Measurements from ENCODE around the gene MSL1. TPM values are rescaled to one million over a fixed set of nuclear protein-coding genes. Genes with fewer than 3 reads are reported as not detected.

MSL1 gene
- total RNA-seq, 2 donors from 2014 or later = 95.4 to 108 TPM

- Mint-ChIP-seq H3K4me3 (no peak overlapping the region), H3K4me1 (peaks cover 13% of the 10 kb centered on the region), H3K27ac (no peak overlapping the region), H3K36me3 (ENCODE audit: low read depth) (peaks cover 68% of the 10 kb centered on the region), H3K27me3 (ENCODE audit: insufficient read depth) (no peaks in the 10 kb centered on the region), H3K9me3 (no peaks in the 10 kb centered on the region)
- no peak for TF ChIP-seq CTCF (conservative IDR thresholded peaks at IDR 0.05)
- no peak overlapping the region for H3K4me3 ChIP-seq (ENCODE audit: low read length)
- H3K9me3 ChIP-seq (ENCODE audit: control insufficient read depth, low read length) = no peaks in the 10 kb centered on the region
- peaks cover 65% of the 10 kb centered on the region for H3K36me3 ChIP-seq (ENCODE audit: control insufficient read depth, insufficient read depth, low read length)
- H3K9ac ChIP-seq (ENCODE audit: extremely low read depth, low read length, poor library complexity, severe bottlenecking) = no peak overlapping the region
- no peak overlapping the region for H3K27ac ChIP-seq (ENCODE audit: low read depth, low read length)
- no peaks in the 10 kb centered on the region for H3K27me3 ChIP-seq (ENCODE audit: control insufficient read depth, insufficient read depth, low read length, poor library complexity, severe bottlenecking)
- peaks cover 6% of the 10 kb centered on the region for H3K4me1 ChIP-seq (ENCODE audit: control insufficient read depth, insufficient read depth, low read length)
- 96 to 99% methylated on average over 2 to 3 of the region's 3 CpGs for WGBS, 2 experiments (ENCODE audit: insufficient coverage in 1 of 2, insufficient read length in 1 of 2)
- DNase-seq = no peak
Observed at GRCh38 chr17:40145476-40145875, 23.7 kb downstream of the MSL1 start.

- Histone ChIP-seq H3K27ac (ENCODE audit: low read depth, low read length) (no peak overlapping the region), H3K4me1 (ENCODE audit: control insufficient read depth, insufficient read depth, low read length) (no peaks in the 10 kb centered on the region), H3K9me3 (ENCODE audit: control insufficient read depth, low read length) (no peaks in the 10 kb centered on the region), H3K4me3 (ENCODE audit: low read length) (no peak overlapping the region), H3K9ac (ENCODE audit: extremely low read depth, low read length, poor library complexity, severe bottlenecking) (no peak overlapping the region), H3K27me3 (ENCODE audit: control insufficient read depth, insufficient read depth, low read length, poor library complexity, severe bottlenecking) (no peaks in the 10 kb centered on the region), H3K36me3 (ENCODE audit: control insufficient read depth, insufficient read depth, low read length) (peaks cover 71% of the 10 kb centered on the region)
- Mint-ChIP-seq H3K9me3 (no peaks in the 10 kb centered on the region), H3K36me3 (ENCODE audit: low read depth) (peaks cover 65% of the 10 kb centered on the region), H3K27ac (peak overlapping the region; percentile 5), H3K27me3 (ENCODE audit: insufficient read depth) (no peaks in the 10 kb centered on the region), H3K4me3 (no peak overlapping the region), H3K4me1 (no peaks in the 10 kb centered on the region)
- TF ChIP-seq CTCF (conservative IDR thresholded peaks at IDR 0.05) = no peak
- WGBS, 2 experiments (ENCODE audit: insufficient coverage in 1 of 2, insufficient read length in 1 of 2) = 93 to 100% methylated on average over 3 of the region's 3 CpGs
- no peak for DNase-seq
Observed at GRCh38 chr17:40148527-40148926, 26.8 kb downstream of the MSL1 start.

GRCh38 chr17:40150276-40150675 lies 28.5 kb downstream of the MSL1 start:
- no peak overlapping the region for H3K9ac ChIP-seq (ENCODE audit: extremely low read depth, low read length, poor library complexity, severe bottlenecking)
- WGBS, 2 experiments (ENCODE audit: insufficient coverage in 1 of 2, insufficient read length in 1 of 2) = 82 to 92% methylated on average over 2 to 4 of the region's 4 CpGs
- H3K27ac ChIP-seq (ENCODE audit: low read depth, low read length) = no peak overlapping the region
- H3K27me3 ChIP-seq (ENCODE audit: control insufficient read depth, insufficient read depth, low read length, poor library complexity, severe bottlenecking) = no peaks in the 10 kb centered on the region
- Mint-ChIP-seq H3K27ac (no peak overlapping the region), H3K9me3 (no peaks in the 10 kb centered on the region), H3K4me1 (no peaks in the 10 kb centered on the region), H3K4me3 (no peak overlapping the region), H3K27me3 (ENCODE audit: insufficient read depth) (no peaks in the 10 kb centered on the region), H3K36me3 (ENCODE audit: low read depth) (peaks cover 73% of the 10 kb centered on the region)
- no peaks in the 10 kb centered on the region for H3K4me1 ChIP-seq (ENCODE audit: control insufficient read depth, insufficient read depth, low read length)
- DNase-seq = no peak
- peaks cover 83% of the 10 kb centered on the region for H3K36me3 ChIP-seq (ENCODE audit: control insufficient read depth, insufficient read depth, low read length)
- no peak for TF ChIP-seq CTCF (conservative IDR thresholded peaks at IDR 0.05)
- no peaks in the 10 kb centered on the region for H3K9me3 ChIP-seq (ENCODE audit: control insufficient read depth, low read length)
- H3K4me3 ChIP-seq (ENCODE audit: low read length) = no peak overlapping the region
